IPS DF 4.7 (cell line): ENCODE data around the gene NEMF.
"Not testable (repeated sequence)": the region's sequence is repeated elsewhere in the genome, so short reads cannot be mapped to it uniquely, and the experiment has no call there.

Source experiments
- DNase-seq: peaks from one replicate; pipeline ENCODE4 v3.0.0-alpha.2; 2013; ENCODE audit warnings: low spot score; ENCODE audit errors: extremely low read depth

The NEMF gene

DNA sequence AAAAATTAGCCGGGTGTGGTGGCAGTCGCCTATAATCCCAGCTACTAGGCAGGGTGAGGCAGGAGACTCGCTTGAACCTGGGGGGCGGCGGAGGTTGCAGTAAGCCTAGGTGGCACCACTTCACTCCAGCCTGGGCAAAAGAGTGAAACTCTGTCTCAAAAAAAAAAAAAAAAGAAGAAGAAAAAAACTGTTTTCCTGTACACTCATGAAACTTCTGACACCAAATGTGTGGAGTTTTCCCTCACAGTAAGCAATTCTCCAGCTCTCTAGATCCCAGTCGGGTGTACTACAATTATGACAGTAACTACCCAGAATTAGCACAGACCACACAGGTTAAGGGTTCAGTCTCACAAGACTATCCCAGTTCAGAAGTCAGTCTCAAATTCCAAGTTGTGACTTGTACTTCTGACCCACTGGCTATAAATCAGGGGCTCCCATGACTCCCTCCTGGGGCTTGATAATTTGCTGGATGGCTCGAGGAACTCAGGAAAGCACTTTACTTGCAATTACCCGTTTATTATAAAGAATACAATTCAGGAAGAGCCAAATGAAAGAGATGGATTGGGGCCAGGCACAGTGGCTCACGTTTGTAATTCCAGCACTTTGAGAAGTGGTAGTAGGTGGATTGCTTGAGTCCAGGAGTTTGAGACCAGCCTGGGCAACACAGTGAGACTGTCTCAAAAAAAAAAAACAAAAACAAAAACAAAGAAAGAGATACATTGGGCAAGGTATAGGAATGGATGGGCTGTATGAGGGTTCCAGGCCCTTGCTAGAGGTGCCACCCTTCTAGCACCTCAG lies 27.9 kb upstream of the NEMF start:
- no peak for DNase-seq

DNA sequence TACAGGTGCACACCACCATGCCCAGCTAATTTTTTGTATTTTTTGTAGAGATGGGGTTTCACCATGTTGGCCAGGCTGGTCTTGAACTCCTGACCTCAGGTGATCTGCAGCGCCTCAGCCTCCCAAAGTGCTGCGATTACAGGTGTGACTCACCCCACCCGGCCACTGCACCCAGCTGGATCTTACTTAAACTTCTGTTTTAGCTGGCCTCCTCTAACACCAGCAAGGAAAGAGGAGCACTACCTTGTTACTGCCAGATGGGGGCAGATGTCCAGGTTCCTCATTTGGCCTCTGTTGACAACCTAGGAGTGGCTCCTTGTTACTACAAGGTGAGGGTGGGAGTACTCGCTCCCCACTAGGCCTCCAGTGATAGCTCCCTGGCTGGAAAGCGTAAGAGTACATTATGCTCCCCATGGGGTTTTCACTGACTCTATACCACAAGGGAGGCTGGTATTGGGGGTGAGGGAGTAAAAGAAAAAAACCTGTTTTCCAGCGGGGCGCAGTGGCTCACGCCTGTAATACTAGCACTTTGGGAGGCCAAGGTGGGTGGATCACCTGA lies 27.1 kb upstream of the NEMF start:
- DNase-seq, result no peak

DNA sequence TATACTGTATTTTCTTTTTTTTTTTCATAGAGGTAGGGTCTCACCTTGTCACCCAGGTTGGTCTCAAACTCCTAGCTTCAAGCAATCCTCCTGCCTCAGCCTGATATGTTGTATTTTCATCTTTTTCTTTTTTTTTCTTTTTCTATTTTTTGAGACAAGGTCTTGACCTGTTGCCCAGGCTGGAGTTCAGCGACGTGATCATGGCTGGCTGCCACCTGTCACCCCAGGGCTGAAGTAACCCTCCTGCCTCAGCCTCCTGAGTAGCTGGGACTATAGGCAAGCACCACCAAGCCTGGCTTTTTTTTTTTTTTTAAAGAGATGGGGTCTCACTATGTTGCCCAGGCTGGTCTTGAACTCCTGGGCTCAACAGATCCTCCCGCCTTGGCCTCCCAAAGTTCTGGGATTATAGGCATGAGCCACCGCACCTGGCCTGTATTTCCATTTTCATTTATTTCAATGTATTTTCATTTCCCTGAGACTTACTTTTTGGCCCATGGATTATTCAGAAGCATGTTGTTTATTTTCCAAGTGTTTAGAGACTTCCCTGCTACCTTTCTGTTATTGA lies 24.1 kb upstream of the NEMF start:
- DNase-seq, result no peak

DNA sequence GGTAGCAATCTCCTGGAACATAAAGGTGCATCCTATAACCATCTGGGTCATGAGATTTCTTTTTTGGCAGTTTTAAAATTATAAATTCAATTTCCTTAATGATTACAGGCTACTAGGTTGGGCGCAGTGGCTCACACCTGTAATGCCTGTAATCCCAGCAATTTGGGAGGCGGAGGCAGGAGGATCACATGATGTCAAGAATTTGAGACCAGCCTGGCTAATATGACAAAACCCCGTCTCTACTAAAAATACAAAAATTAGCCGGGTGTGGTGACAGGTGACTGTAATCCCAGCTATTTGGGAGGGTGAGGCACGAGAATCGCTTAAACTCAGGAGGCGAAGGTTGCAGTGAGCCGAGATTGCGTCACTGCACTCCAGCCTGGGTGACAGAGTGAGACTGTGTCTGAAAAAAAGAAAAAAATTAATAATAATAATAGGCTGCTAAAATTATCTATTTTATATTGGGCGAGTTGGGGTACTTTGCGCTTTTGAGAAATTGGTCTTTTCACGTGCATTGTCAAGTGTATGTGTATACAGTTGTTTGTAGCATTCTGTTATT lies 23.1 kb upstream of the NEMF start:
- no peak for DNase-seq

DNA sequence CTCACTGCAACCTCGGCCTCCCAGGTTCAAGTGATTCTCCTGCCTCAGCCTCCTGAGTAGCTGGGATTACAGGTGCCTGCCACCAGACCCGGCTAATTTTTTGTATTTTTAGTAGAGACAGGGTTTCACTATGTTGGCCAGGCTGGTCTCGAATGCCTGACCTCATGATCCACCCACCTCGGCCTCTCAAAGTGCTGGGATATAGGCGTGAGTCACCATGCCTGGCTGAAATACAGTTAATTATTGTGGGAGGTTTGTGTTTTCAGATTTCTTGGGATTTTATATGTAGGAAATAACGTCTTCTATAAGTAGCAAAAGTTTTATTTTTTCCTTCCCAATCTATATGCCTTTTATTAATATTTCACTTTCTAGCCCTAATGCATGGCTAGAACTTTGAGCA lies 21.0 kb upstream of the NEMF start:
- not testable (repeated sequence) for DNase-seq

DNA sequence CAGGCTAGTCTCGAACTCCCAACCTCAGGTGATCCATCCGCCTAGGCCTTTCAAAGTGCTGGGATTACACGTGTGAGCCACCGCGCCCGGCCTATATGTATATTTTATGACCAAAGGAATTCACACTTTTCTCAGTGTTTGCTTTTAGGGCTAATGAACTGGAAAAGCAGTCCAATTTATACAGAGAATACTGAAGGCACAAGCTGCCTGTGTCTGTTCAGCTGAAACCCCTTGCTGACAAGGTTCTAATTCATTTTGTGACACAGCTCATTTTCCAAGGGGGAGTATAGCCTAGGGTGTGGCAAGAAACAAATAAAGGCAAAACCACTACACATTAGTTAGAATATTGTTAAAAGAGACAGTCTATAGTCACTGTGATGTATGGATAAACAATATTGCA lies 18.3 kb upstream of the NEMF start:
- DNase-seq, result no peak

DNA sequence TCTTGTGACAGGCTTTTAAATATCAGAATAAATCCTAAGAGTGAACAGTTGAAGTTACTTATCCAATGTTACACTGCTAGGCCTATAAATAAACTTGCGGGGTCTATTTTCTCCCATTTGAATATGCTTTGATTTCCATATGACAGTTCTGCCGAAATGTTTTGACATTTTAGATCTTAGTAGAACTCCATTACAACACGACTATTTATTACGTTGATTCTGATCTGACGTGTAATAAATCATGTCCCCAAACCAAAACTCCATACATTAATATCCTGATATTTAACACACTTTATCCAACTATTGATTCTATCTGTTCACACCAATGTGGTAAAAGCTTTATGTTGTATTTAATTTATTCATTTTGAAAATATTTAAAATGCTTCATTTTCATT lies 16.1 kb upstream of the NEMF start:
- no peak for DNase-seq

DNA sequence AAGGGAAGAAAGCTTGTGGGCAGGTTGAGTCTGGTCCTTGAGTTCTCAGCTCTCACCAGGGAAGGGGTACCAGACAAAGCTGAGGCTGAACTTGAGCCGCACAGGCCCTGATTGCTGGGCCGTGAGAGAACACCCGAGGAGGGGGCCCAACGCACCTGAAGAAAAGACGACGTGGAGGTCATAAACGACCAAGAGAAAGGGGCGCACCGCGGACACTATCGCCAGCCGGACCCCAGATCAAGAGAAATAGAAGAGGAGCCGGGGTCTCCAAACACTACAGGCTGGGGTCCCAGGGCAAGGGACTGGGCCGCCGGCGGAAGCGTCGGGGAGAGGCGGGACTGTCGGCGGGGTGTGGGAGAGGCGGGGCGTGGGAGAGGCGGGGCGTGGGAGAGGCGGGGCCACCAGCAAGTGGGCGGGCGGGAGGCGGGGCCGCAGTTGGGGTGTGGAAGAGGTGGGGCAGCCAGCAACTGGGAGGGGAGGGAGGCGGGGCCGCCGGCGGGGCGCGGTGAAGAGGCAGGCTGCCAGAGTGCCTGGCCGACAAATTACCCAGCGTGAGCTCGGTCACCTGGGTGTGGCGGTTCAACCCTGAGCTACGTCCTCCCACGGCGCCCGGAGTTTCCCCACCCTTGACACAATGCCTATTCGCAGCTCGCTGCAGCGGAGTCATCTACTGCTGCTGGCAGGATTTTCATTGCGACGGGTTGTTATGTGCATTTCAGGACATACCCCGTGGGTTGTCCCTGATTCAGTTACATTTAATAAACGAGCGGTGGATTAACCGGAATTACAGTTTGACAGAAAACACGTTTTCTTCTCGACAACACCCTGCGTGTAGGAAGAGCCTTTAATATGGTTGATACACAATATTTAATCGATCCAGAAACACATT lies 15.5 kb upstream of the NEMF start:
- no peak for DNase-seq

DNA sequence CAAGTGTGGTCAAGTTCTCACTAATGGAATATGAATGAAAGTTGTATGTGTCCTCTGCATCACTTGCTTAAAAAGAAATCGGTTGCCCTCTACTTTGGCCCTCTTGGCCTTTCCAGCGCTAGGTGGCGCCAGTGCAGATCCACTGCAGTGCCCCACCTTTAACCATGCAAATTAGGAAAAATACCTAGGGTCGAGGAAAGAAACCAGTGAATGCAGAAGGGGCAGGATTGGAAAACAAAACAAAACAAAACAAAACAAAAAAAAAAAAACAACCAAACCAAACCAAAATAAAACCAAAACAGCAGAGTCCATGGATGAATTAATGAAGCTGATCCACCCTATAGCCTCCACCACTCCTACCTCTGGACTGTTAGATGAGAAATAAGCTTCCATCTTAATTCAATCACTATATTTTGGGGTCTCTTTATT lies 12.9 kb upstream of the NEMF start:
- no peak for DNase-seq

DNA sequence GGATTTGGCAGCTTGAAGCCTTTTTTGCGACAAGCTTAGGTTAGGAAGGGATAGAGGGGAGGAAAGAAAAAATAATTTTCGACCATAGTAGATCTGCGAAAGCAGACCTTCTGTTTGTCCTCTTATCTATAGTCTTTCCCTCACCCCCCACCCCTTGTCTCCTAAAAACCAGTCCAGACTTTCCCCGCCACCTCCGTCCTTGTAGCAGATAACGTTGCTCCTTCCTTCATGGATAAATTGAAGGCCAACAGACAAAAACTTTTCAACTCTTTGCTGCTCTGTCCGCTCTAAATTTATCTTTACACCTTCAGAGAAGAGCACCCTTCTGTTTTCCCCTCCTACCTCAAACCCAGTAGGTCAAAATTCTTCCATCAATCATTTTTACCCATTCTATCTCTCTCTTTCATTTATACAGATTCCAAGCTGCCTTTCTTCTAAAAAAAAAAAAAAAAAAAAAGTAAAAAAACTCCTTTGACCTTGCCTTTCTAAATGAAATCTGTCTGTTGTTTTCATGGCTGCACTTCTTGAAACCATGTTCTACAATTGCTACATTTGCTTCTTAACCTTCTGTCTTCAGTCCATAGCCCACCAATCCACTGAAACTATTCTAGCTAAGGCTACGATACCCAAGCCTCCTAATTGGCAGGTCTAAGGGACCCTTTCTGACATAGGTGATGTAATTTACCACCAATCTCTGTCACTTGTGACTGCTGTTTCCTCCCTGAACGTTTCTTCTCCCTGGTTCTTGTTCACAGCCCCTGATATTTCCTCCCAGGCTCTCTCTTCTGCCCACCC lies 11.1 kb upstream of the NEMF start:
- DNase-seq, result no peak

DNA sequence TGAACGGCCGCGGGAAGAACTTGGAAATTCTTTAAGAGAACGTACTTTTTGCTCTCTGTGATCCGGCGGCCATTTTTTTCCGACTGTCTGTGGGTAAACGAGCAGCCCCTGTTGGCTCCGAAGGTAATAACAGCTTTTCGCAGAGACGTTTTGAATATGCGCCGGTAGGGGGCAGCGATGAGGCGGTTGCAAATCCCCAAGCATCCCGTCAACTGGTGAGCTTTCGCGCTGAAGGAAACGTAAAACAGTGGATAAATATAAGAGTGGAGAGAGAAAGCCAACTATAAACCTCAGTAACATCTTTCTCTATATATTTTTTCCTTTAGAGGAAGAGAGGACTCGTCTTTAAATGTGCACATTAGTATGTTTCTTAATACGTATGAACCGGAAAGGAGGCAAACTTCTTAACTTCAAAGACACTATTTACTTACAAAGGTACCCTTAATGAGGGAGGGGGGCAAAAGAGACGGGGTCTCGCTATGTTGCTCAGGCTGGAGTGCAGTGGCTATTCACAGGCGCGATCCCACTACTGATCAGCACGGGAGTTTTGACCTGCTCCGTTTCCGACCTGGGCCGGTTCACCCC lies 9.6 kb upstream of the NEMF start:
- DNase-seq, result no peak

DNA sequence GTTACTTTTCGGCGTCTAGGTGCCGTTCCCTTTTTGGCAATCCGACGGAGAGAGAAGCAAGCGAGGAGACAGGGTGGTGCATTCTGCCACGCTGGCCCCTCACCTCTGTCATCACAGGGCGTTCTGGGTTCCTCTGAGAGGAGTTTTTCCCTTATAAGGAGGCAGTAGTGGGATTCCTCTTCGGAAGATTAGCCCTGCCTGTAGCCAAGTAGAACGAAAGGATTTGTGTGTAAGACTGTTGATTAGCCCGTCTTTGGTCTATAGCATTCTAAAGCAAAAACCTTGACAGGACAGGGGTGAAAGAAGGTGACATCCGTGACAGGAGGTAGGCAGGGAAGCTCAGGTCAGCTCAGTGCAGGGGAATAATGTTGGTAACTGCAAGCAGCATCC lies 9.1 kb upstream of the NEMF start:
- DNase-seq, result no peak

DNA sequence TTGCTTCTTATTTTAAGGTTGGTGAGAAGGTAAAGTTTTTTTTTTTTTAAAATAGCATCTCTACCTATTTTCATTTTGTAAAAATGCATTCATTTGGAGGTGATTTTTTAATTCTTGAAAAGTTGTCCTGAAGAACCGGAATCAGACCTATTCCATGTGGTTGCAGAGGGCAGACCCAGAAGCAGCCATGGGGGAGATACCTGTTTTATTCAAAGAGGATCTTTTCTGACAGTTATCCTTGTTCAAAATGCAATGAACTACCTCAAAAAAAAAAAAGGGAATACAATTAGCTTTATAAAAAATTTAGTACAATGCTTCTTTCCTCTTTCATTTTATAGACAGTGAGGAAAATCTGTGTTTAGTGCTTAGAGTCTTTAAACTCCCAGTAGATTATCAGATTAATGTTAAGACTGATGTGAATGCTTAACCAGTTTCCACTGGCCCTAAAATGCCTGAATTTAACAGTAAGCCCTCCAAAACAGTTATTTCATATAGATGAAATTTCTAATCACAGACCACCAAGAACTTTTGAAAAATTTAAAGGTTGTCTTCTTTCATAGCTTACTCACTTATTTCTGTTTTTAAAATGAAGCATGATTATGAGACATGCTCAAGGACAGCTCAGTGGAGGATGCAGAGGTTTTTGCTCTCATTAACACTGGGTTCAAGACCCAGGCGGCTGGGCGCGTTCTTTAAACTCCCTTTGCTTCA lies 8.6 kb upstream of the NEMF start:
- DNase-seq, result no peak

DNA sequence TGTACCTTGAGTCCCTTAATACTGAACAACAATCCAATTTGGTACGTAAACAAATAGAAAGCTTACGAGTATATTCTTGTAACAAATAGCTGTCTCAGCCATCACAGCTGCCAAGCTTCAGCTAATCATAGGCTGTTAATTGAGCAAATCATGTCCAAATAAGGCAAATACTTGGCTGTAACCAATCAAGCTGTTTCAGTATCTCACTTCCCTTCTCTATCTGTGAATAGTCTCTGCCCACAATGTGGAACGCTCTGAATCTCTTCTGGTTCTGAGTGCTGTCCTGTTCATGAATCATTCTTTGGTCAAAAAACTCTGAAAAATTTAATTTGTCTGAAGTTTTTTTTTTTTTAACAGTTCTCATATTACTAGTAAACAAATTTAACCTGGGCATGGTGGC lies 5.8 kb upstream of the NEMF start:
- DNase-seq, result no peak

DNA sequence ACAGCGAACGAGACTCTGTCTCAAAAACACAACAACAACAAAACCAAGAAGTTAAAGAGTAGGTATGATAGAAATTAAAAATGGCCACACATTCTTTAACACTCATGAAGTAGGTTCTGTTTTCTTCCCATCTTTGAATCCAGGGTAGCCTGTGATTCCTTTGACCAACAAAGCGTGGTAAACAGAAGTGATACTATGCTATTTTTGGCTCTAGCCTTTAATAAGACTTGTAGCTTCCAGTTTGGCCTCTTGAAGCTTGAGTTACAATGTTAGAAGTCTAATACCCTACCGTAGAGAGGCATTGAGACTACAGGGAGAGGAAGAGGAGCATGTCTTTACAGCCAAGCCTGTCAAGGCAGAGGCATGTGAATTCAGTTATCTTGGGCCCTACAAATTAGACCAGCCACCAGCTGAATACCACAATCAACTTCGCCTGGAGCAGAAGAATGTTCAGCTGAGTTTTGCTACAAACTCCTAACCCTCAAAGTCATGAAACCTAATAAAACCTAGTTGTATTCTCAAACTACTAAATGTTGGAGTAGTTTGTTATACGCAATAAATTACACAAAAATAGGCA lies 4.9 kb upstream of the NEMF start:
- no peak for DNase-seq

DNA sequence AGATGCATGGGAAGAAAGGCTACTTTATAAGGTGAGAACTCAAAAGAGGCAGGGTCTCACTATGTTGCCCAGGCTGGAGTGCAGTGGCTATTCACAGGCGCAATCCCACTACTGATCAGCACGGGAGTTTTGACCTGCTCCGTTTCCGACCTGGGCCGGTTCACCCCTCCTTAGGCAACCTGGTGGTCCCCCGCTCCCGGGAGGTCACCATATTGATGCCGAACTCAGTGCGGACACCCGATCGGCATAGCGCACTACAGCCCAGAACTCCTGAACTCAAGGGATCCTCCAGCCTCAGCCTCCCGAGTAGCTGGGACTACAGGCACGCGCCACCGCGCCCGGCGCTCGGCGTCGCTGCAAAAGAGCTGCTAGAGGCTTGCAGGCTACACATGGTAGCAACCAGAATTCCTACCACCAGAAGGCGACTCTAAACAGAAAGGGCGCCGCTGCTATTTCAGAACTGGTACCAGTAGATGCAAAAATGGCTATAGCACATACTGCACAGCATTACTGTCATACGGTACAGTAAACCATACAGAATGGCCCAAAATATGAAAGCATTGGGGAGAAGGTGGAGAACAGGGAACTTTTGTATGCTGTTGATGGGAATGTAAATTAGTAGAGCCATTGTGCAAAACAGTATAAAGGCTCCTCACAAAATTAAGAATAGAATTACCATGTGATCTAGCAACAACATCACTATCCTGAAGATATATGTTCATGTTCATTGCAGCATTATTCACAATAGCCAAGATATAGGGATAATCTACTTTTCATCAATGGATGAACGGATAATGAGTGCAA lies 1.2 kb upstream of the NEMF start:
- no peak for DNase-seq

DNA sequence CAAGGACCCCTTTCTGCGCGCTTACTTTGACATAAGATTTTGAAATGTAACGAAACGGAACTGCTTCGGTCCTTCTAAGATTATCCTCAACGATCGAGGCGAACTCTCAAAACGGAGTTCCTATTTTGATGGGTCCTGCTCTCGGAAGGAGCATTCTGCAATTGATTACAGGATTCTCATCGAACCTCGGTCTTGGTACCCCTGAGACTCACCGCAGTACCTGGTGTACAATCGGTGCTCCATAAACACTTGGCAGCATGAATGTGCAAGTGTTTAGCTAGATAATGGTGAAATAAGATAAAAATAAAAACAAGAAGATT lies 530 bp upstream of the NEMF start:
- no peak for DNase-seq

DNA sequence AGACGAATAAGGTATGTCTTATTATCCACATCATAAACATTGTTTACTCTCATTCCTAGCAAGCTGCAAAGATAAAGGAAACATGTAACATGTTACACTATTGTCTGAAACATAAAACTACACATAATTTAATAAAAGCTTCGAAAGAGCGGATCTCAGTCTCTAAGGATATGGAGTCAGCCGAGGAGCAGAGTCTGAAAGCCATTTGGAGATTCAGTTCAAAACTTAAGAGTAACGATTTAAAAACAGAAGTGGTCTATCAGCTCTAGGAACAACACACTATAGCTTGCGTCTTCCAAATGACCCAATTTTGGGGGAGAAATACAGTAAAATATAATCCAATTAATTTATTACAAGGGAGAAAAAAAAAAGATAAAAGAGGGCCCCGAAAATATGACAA lies 775 bp downstream of the NEMF start:
- DNase-seq, result no peak
